ENCODE results near the gene KBTBD8. TPM values are rescaled to one million over a fixed set of nuclear protein-coding genes. Genes with fewer than 3 reads are reported as not detected.
A peak's percentile ranks its signal among the peaks of the same experiment; 100 is the strongest.

Gene KBTBD8
- total and polyA plus RNA-seq, 2 of the 8 experiments (the other 6 are each of a cell fraction or from before 2014, with no cell fraction given) = 3.2 to 23.9 TPM

- Histone ChIP-seq H2BK12ac (ENCODE audit: low read depth, low read length) (no peak overlapping the region), H3K9me3 (ENCODE audit: insufficient read depth in 2 of 2, low read depth in 1 of 2, low read length in 1 of 2) (no peaks in the 10 kb centered on the region; a peak in 2 of 4 replicates), H4K5ac (ENCODE audit: insufficient read length, low read depth, low read length) (no peak overlapping the region), H3K79me2 (ENCODE audit: control insufficient read depth in 1 of 2, insufficient read depth in 2 of 2, low read length in 2 of 2) (no peaks in the 10 kb centered on the region), H2AFZ (ENCODE audit: low read length) (peak overlapping the region; percentile 25; the same call in 1 of the 2 replicates), H2BK5ac (ENCODE audit: low read depth, low read length) (no peak overlapping the region), H3K23me2 (ENCODE audit: low read depth, low read length) (no peaks in the 10 kb centered on the region), H3K27ac (ENCODE audit: low read depth, low read length) (no peak overlapping the region), H3K9ac (replicated peaks in 1 of 4; ENCODE audit: extremely low read depth in 1 of 4, low read depth in 3 of 4, low read length in 3 of 4) (no peak overlapping the region), H3K79me1 (ENCODE audit: low read depth, low read length) (no peaks in the 10 kb centered on the region), H2BK15ac (ENCODE audit: low read length) (no peak overlapping the region), H3K56ac (replicated peaks; ENCODE audit: insufficient read length, low read depth, low read length) (no peak overlapping the region), H4K91ac (replicated peaks; ENCODE audit: insufficient read length, low read length) (no peak overlapping the region), H2AK5ac (ENCODE audit: low read depth, low read length) (no peak overlapping the region), H2BK120ac (replicated peaks; ENCODE audit: low read depth, low read length) (no peak overlapping the region), H3K14ac (ENCODE audit: insufficient read length) (no peak overlapping the region), H3K18ac (ENCODE audit: extremely low read depth, low read length) (no peak overlapping the region), H3K4me1 (replicated peaks in 1 of 4; ENCODE audit: control insufficient read depth in 3 of 4, insufficient read depth in 4 of 4, low read length in 3 of 4) (no peaks in the 10 kb centered on the region), H3K4me3 (ENCODE audit: extremely low read depth in 1 of 4, insufficient read depth in 2 of 4, low read depth in 3 of 4, low read length in 4 of 4) (no peak overlapping the region), H3K4me2 (ENCODE audit: insufficient read depth in 1 of 2, low read depth in 2 of 2, low read length in 2 of 2) (no peak overlapping the region), H2BK20ac (ENCODE audit: low read length) (no peak overlapping the region), H3K36me3 (ENCODE audit: control insufficient read depth in 2 of 4, insufficient read depth in 4 of 4, low read length in 3 of 4) (no peaks in the 10 kb centered on the region), H3K4ac (replicated peaks; ENCODE audit: insufficient read length, low read depth, low read length) (no peak overlapping the region), H3K27me3 (replicated peaks in 1 of 4; ENCODE audit: control insufficient read depth in 3 of 4, extremely low read depth in 1 of 4, insufficient read depth in 3 of 4, low read length in 3 of 4) (no peaks in the 10 kb centered on the region), H4K8ac (ENCODE audit: extremely low read depth, insufficient read depth, low read length) (no peak overlapping the region), H3K23ac (ENCODE audit: insufficient read length) (no peak overlapping the region), H4K20me1 (replicated peaks in 1 of 2; ENCODE audit: control insufficient read depth in 1 of 2, insufficient read depth in 2 of 2, low read length in 2 of 2) (no peaks in the 10 kb centered on the region)
- DNase-seq (ENCODE audit: low read depth in 1 of 2, low spot score in 2 of 2) (no peak), FAIRE-seq (no peak)
- POLR2A ChIA-PET (ENCODE audit: partially characterized antibody) = no interaction called here
- CTCF ChIA-PET (ENCODE audit: partially characterized antibody) = no interaction called here
- 100% methylated on average over 1 of the region's 1 CpG; no CpG with 5 or more reads in 1 of the 2 experiments for WGBS, 2 experiments (ENCODE audit: extremely low coverage in 1 of 2, insufficient coverage in 1 of 2, insufficient read length in 1 of 2, insufficient replicate concordance in 2 of 2, low coverage in 1 of 2, low lambda C conversion rate in 2 of 2, missing lambda C conversion rate in 1 of 2)
- TF ChIP-seq POLR2A (IDR thresholded peaks at IDR 0.05; ENCODE audit: control extremely low read depth in 1 of 2, low read depth in 2 of 2, low read length in 2 of 2) = no peak
- TF ChIP-seq CBX5 (IDR thresholded peaks at IDR 0.05; ENCODE audit: low read depth, low read length) = no peak
- no peak for TF ChIP-seq TAF1 (IDR thresholded peaks at IDR 0.05; ENCODE audit: low read depth, low read length)
- no peak for TF ChIP-seq RFX5 (IDR thresholded peaks at IDR 0.05; ENCODE audit: borderline replicate concordance, low read depth, low read length)
- TF ChIP-seq CHD1 (IDR thresholded peaks at IDR 0.05; ENCODE audit: low read depth, low read length) = no peak
- no peak for TF ChIP-seq NANOG (IDR thresholded peaks at IDR 0.05; ENCODE audit: insufficient read depth, low read depth, low read length, poor library complexity, severe bottlenecking)
Measured at GRCh38 chr3:67044295-67044694, 46.2 kb downstream of the KBTBD8 start.
